ENCODE results near the gene ID3.
"Not testable (repeated sequence)": the region's sequence is repeated elsewhere in the genome, so short reads cannot be mapped to it uniquely, and the experiment has no call there.

Gene ID3

GRCh38 chr1:23543707-23544443 is 15.4 kb downstream of the ID3 start:
- H3K27ac ChIP-seq = no peak overlapping the region
- TF ChIP-seq CTCF (conservative IDR thresholded peaks at IDR 0.05) = no peak

DNA sequence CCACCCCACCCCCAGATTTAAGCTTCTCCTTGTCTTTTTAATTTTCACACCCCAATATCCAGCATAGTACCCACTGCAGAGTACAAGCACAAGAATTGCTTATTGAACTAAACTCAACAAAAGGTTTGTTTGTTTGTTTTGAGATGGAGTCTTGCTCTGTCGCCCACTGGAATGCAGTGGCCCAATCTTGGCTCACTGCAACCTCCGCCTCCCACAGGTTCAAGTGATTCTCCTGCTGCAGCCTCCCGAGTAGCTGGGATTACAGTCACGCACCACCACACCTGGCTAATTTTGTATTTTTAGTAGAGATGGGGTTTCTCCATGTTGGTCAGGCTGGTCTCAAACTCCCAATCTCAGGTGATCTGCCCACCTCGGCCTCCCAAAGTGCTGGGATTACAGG is 16.4 kb downstream of the ID3 start:
- H3K27ac ChIP-seq = not testable (repeated sequence)

DNA sequence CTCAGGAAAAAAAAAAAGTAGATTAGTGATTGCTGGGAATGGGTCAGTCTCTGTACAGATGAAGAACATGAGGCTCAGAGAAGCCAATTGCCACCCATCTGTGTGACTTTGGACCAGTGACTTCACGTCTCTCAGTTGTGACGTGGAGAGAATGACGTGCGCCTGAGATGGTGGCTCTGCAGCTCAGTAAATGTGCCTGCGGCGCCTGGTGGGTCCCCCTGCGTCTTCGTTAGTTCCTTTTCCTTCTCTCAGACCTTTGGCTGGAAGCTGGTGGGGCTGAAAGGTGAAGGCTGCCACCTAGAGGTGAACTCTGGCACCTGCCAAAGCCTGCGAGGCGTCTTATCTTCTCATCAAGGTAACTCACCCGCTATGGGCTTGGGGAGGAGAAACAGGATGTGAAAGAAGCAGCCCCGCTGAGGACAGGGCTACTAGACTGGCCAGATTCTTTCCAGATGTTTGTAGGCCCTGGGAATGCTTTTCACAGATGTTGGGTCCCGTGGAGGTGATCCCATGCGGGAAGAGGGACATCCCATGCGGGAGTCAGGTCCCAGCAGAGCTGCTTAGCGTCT is 19.5 kb downstream of the ID3 start:
- H3K27ac ChIP-seq = peak overlapping the region; percentile 52
- peak; percentile 96 for TF ChIP-seq CTCF (conservative IDR thresholded peaks at IDR 0.05)

- no peak overlapping the region for H3K27ac ChIP-seq
- no peak for TF ChIP-seq CTCF (conservative IDR thresholded peaks at IDR 0.05)
Measured at GRCh38 chr1:23537296-23537973, 21.9 kb downstream of the ID3 start.

DNA sequence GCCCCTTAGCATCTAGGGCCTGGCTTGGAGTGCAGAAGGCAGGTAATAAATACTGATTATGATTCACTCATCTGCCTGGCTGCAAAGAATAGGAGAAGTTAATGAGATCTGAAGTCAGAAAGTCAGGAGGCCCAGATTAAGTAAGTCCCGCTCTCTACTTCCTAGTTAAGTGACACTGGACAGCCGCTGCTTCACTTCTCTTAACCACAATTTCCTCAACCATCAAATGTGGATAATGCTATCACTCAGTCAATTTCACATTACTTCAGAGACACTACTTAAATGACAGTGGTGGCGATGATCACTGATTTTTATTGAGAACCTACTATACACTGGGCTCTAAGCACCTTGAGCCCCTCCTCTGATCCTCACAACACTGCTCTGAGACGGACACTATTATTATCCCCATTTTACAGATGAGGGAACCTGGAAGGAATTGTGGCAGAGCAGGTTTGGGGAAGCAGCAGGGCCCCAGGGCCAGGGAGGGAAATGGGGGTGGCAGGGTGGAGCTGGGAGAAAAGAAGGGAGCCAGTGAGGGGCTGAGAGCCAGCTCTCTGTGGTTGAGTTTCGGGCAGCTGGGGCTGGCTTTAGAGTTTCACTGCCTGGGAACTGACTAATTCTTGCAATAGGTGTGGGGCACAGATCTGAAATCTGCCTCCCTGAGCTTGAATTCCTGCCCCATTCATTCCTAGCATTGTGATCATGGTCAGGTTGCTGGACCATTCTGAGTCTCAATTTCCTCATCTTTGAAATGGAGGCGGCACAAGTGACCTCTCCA is 25.9 kb downstream of the ID3 start:
- no peak overlapping the region for H3K27ac ChIP-seq
- no peak for TF ChIP-seq CTCF (conservative IDR thresholded peaks at IDR 0.05)

- peak overlapping the region; percentile 73 for H3K27ac ChIP-seq
Measured at GRCh38 chr1:23531562-23532094, 27.7 kb downstream of the ID3 start.

More at GRCh38 chr1:23531562-23532094, 27.7 kb downstream of the ID3 start:
- TF ChIP-seq CTCF (conservative IDR thresholded peaks at IDR 0.05) = no peak

Measured in VCaP (cell line).